GM12872 (cell line): ENCODE measurements around the gene HS6ST2.

Source experiments
- TF ChIP-seq, protein P1 (sequence below): IDR thresholded peaks from 3 replicates; pipeline ENCODE4 v1.5.1; 2011; ENCODE audit warnings: low read depth, mild to moderate bottlenecking, low read length, moderate library complexity; ENCODE audit not compliant: insufficient read depth

The HS6ST2 gene

DNA sequence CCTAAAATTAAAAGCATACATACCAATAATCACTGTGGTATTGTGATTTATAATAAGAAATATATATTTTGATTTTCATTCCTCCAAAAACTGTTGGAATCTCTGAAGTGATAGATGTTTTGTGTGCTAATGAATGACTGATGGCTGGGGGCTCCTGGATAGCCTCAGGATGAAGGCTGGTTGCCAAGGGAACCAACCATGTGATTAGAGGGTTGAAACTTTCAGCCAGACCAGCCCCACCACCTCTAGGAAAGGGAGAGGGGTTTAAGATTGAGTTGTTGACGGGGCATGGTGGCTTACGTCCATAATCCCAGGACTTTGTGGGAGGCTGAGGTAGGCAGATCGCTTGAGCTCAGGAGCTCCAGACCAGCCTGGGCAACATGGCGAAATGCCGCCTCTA lies 34.0 kb downstream of the HS6ST2 start:
- TF ChIP-seq, protein P1, sequence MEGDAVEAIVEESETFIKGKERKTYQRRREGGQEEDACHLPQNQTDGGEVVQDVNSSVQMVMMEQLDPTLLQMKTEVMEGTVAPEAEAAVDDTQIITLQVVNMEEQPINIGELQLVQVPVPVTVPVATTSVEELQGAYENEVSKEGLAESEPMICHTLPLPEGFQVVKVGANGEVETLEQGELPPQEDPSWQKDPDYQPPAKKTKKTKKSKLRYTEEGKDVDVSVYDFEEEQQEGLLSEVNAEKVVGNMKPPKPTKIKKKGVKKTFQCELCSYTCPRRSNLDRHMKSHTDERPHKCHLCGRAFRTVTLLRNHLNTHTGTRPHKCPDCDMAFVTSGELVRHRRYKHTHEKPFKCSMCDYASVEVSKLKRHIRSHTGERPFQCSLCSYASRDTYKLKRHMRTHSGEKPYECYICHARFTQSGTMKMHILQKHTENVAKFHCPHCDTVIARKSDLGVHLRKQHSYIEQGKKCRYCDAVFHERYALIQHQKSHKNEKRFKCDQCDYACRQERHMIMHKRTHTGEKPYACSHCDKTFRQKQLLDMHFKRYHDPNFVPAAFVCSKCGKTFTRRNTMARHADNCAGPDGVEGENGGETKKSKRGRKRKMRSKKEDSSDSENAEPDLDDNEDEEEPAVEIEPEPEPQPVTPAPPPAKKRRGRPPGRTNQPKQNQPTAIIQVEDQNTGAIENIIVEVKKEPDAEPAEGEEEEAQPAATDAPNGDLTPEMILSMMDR: no peak

DNA sequence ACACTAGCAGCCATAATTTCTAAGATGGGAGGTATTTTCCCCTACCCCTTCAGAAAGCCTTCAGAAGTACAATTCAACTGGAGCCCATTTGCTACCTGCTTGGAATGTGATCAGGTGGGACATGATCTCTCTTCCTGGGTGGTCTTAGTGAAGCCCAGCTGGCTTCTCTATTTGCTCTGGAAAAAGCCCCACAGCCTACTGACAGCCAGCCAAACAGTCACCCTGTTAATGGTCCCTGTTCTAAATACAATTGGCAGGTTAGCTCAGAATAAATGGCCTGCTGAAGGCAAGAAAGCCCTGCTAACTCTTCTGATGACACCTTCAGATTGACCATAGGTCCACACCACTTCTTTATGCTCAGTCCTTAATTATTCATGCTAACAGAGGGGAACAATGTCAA lies 39.9 kb downstream of the HS6ST2 start:
- TF ChIP-seq, protein P1: no peak

DNA sequence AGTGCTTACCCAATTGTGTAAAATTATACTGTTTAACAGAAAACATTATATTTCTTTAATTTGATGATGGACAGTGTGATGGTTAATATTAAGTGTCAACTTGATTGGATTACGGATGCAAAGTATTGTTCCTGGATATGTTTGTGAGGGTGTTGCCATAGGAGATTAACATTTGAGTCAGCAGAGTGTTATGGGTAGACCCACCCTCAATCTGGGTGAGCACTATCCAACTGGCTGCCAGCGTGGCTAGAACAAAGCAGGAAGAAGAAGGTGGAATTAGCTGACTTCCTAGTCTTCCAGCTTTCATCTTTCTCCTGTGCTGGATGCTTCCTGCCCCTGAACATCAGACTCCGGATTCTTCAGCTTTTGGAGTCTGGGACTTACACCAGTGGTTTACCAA lies 42.1 kb downstream of the HS6ST2 start:
- TF ChIP-seq, protein P1: no peak

DNA sequence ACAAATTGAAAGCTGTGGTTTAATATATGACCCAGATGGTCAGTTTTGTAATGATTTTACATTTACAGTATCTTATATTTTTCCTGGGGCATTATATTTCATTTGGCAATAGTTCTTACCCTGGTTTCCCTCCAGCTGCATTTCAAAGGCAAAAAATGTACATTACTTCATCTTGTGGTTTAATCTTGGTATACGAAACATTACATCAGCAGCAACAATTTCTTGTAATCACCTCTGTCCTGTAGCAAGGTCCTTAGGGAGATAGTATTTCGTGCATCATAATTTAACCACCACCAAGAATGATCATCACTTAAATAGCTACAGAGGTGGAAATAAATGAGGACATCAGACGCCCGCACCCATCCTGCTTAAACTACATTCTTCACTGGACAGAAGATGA lies 48.8 kb downstream of the HS6ST2 start:
- TF ChIP-seq, protein P1: no peak

DNA sequence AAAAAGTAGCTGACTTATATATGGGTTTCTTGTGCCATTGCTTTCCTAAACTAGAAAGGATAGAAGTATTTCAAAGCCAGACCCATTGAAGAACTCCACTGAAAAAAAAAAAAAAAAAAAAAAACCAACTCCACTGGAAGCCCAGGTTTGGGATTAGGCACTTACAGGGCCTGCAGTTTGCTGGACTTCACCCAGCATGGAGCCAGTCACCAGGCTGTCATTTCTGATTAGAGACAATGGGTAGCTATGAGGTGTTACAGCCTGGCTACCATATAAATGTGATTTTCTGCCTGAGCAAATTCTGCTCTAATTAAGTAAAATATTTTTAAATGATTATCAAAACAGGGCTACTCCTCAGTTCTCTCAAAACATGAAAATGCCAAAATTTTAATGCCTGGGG lies 49.5 kb downstream of the HS6ST2 start:
- TF ChIP-seq, protein P1: no peak

DNA sequence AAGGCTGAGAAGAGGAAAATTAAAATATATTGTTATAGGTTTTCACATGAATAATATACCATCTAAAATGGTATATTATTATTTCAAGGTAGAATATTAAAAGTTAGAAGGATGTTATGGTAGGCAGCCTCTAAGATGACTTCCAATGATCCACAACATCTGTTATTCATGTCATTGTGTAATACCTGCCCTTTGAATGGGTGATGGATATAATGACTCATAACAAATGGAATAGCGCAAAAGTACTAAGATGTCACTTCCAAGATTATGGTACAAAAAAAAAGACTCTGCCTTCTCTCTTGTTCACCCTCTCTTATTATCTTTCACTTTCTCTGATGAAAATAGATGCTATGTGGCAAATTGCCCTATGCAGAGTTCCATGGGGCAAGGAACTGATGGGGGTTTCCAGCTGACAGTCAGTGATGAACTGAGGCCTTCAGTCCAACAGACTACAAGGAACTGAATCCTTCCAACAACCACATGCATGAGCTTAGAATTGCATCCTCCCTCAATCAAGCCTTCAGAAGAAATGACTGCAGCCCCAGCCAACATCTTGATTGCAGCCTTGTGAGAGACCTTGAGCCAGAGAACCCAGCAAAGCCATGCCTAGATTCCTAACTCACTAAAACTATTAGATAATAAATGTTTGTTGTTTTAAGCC lies 57.7 kb downstream of the HS6ST2 start:
- TF ChIP-seq, protein P1: no peak

DNA sequence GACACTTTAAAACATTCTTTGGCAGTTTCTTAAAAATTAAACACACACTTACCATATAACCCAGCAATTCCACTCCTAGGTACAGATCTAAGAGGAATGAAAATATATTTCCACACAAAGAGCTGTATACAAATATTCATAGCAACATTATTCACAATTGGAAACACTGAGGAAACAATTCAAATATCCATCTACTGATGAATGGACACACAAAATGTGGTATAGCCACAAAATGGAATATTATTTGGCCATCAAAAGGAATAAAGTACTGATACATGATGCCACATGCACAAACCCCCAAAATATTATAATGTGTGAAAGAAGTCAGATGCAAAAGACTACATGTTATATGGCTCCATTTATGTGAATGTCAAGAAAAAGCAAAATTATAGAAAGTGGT lies 70.9 kb downstream of the HS6ST2 start:
- TF ChIP-seq, protein P1: no peak

DNA sequence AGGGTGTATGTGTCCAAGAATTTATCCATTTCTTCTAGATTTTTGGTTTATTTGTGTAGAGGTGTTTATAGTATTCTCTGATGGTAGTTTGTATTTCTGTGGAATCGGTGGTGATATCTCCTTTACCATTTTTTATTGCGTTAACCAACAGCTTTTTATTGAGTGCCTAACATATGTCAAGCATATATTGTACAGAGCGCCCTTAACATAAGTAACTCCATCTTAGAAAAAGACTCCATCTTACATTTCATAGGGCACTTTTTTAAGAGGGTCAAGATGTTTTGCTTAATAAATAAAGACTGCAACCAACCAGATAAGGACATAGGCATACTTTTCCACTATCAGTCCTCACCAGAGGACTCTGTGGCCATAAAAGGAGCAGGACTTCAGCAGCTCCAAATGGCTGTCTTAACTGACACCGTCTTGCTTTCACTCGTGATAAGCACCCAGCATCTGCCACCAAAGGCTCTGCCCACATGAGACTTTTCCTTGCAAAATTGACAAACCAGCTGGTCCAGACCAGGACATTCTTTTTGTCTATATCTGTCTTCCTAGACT lies 75.0 kb downstream of the HS6ST2 start:
- TF ChIP-seq, protein P1: no peak
